SK-N-SH treated with all-trans-retinoic acid at 6 μM for 48 hours (cell line): ENCODE results near the gene SLC2A13.

Experiments used
- ATAC-seq: fragments of 200-7000 bp; cut with Tn5 transposase; 3 replicates; pipeline ENCODE4 v1.9.1; 2020; ENCODE audit warnings: mild to moderate bottlenecking, moderate library complexity
- ARNTL ChIP-seq: fragments of 450-650 bp; formaldehyde crosslinking; IDR thresholded peaks from 2 replicates; pipeline ENCODE4 v1.5.0; 2020; ENCODE audit warnings: low read depth, mild to moderate bottlenecking, moderate library complexity, borderline replicate concordance
- CREB5 ChIP-seq: fragments of 250-450 bp; sonication (Bioruptor Pico); IDR thresholded peaks from 2 replicates; pipeline ENCODE4 v1.5.1; 2020; ENCODE audit warnings: low read depth, mild to moderate bottlenecking, moderate library complexity
- GLIS3 ChIP-seq: fragments of 250-450 bp; sonication (Bioruptor Pico); IDR thresholded peaks from 2 replicates; pipeline ENCODE4 v1.5.0; 2020; ENCODE audit warnings: mild to moderate bottlenecking, moderate library complexity
- ISL1 ChIP-seq: fragments of 250-450 bp; sonication (Bioruptor Pico); IDR thresholded peaks from 2 replicates; pipeline ENCODE4 v2.1.2; 2022; ENCODE audit warnings: mild to moderate bottlenecking, moderate library complexity
- OSR1 ChIP-seq: fragments of 250-450 bp; sonication (Bioruptor Pico); IDR thresholded peaks from 2 replicates; pipeline ENCODE4 v1.8.0; 2022; ENCODE audit warnings: moderate library complexity, mild to moderate bottlenecking, inconsistent platforms
- POU6F1 ChIP-seq: fragments of 250-450 bp; sonication (Bioruptor Pico); IDR thresholded peaks from 2 replicates; pipeline ENCODE4 v1.8.0; 2021; ENCODE audit warnings: low read depth, mild to moderate bottlenecking, moderate library complexity, borderline replicate concordance
- PPARA ChIP-seq: fragments of 250-450 bp; sonication (Bioruptor Pico); IDR thresholded peaks from 2 replicates; pipeline ENCODE4 v1.5.0; 2020; ENCODE audit warnings: mild to moderate bottlenecking, borderline replicate concordance
- SNAI2 ChIP-seq: fragments of 250-450 bp; sonication (Bioruptor Pico); IDR thresholded peaks from 2 replicates; pipeline ENCODE4 v1.5.0; 2020; ENCODE audit warnings: mild to moderate bottlenecking, moderate library complexity
- TCF4 ChIP-seq: fragments of 250-450 bp; sonication (Bioruptor Pico); IDR thresholded peaks from 2 replicates; pipeline ENCODE4 v1.8.0; 2021; ENCODE audit warnings: mild to moderate bottlenecking, moderate library complexity, borderline replicate concordance
- TOX ChIP-seq: fragments of 250-450 bp; sonication (Bioruptor Pico); IDR thresholded peaks from 2 replicates; pipeline ENCODE4 v1.8.0; 2021; ENCODE audit warnings: mild to moderate bottlenecking, moderate library complexity, borderline replicate concordance
- TSHZ2 ChIP-seq: fragments of 250-450 bp; sonication (Bioruptor Pico); IDR thresholded peaks from 2 replicates; pipeline ENCODE4 v1.5.0; 2020; ENCODE audit warnings: mild to moderate bottlenecking, moderate library complexity
- ZC3H10 ChIP-seq: fragments of 250-450 bp; sonication (Bioruptor Pico); IDR thresholded peaks from 2 replicates; pipeline ENCODE4 v1.5.1; 2021; ENCODE audit warnings: mild to moderate bottlenecking, moderate library complexity
- ZFP3 ChIP-seq: fragments of 250-450 bp; sonication (Bioruptor Pico); IDR thresholded peaks from 2 replicates; pipeline ENCODE4 v1.5.0; 2020; ENCODE audit warnings: mild to moderate bottlenecking, moderate library complexity
- ZFP30 ChIP-seq: fragments of 450-650 bp; formaldehyde crosslinking; IDR thresholded peaks from 2 replicates; pipeline ENCODE4 v1.5.0; 2022; ENCODE audit warnings: mild to moderate bottlenecking, moderate library complexity
- ZNF565 ChIP-seq: fragments of 450-650 bp; formaldehyde crosslinking; conservative IDR thresholded peaks from 2 replicates; pipeline ENCODE4 v1.5.0; 2020; ENCODE audit warnings: low read depth, mild to moderate bottlenecking, moderate library complexity
- ZNF70 ChIP-seq: fragments of 450-650 bp; formaldehyde crosslinking; IDR thresholded peaks from 2 replicates; pipeline ENCODE4 v1.5.0; 2020; ENCODE audit warnings: mild to moderate bottlenecking, moderate library complexity
- ZNF8 ChIP-seq: fragments of 450-650 bp; formaldehyde crosslinking; IDR thresholded peaks from 2 replicates; pipeline ENCODE4 v1.5.0; 2020; ENCODE audit warnings: mild to moderate bottlenecking, moderate library complexity
- TF ChIP-seq, protein P1 (sequence below): fragments of 250-450 bp; sonication (Bioruptor Pico); IDR thresholded peaks from 2 replicates; pipeline ENCODE4 v1.8.0; 2020; ENCODE audit warnings: mild to moderate bottlenecking, moderate library complexity, borderline replicate concordance
- TF ChIP-seq, protein P2 (sequence below): fragments of 250-450 bp; sonication (Bioruptor Pico); IDR thresholded peaks from 2 replicates; pipeline ENCODE4 v1.5.1; 2021; ENCODE audit warnings: mild to moderate bottlenecking, moderate library complexity

The SLC2A13 gene

DNA sequence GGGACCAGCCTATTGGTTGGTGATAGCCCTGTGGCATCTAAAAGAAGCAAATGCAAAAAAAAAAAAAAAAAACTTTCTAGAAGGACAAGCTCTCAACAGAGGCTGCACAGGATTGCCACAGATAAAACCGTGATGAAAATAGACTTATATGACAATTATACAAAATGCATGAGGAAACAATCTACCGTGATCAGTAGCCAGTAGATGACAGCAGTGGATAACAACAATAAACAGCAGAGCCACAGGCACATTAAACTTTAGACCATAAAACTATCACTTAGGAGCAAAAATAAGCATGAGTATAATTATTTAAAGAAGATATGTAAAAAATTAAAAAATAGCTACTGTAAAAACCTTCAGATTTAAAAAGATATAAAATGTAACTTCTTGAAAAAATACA, 302.7 kb downstream of the SLC2A13 start (continued):
- TF ChIP-seq CREB5 (CRISPR knock-in tag): no peak
- TF ChIP-seq ARNTL (CRISPR knock-in tag): no peak
- TF ChIP-seq, protein P1, sequence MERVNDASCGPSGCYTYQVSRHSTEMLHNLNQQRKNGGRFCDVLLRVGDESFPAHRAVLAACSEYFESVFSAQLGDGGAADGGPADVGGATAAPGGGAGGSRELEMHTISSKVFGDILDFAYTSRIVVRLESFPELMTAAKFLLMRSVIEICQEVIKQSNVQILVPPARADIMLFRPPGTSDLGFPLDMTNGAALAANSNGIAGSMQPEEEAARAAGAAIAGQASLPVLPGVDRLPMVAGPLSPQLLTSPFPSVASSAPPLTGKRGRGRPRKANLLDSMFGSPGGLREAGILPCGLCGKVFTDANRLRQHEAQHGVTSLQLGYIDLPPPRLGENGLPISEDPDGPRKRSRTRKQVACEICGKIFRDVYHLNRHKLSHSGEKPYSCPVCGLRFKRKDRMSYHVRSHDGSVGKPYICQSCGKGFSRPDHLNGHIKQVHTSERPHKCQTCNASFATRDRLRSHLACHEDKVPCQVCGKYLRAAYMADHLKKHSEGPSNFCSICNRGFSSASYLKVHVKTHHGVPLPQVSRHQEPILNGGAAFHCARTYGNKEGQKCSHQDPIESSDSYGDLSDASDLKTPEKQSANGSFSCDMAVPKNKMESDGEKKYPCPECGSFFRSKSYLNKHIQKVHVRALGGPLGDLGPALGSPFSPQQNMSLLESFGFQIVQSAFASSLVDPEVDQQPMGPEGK (CRISPR knock-in tag): no peak
- TF ChIP-seq ISL1 (CRISPR knock-in tag): no peak
- no peak for TF ChIP-seq ZC3H10 (CRISPR knock-in tag)
- TF ChIP-seq OSR1 (CRISPR knock-in tag): no peak

DNA sequence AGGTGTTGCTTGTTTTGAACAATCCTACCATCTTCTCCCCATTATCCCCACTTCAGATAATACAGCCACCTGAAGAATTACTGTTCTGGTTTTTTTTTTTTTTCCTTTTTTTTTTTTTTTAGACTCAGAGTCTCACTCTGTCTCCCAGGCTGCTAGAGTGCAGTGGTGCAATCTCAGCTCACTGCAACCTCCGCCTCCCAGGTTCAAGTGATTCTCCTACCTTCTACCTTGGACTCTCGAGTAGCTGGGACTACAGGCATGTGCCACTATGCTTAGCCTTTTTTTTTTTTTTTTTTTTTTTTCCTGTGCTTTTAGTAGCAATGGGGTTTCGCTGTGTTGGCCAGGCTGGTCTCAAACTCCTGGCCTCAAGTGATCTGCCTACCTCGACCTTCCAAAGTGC, 306.9 kb downstream of the SLC2A13 start:
- TF ChIP-seq TCF4 (CRISPR knock-in tag): no peak
- no peak for ATAC-seq

DNA sequence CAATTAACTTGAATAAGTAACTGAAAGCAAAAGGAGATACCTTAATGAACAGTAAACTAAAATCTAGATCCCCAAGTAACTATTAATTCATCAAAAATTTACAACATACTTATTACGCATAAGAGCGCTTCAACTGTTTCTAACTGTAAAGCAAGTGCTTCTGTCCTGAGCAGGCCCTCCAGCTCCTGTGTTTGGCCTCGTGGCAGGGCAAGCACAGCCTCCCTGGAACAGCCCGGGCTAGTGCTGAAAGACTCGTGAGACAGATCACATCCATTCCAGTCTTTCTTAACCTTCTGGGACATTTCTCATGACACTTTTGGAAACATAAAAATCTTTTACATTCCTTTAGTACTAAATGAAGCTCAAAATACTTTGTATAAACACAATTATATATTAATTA, 307.5 kb downstream of the SLC2A13 start:
- no peak for TF ChIP-seq ZNF8
- no peak for TF ChIP-seq POU6F1 (CRISPR knock-in tag)
- no peak for TF ChIP-seq GLIS3

DNA sequence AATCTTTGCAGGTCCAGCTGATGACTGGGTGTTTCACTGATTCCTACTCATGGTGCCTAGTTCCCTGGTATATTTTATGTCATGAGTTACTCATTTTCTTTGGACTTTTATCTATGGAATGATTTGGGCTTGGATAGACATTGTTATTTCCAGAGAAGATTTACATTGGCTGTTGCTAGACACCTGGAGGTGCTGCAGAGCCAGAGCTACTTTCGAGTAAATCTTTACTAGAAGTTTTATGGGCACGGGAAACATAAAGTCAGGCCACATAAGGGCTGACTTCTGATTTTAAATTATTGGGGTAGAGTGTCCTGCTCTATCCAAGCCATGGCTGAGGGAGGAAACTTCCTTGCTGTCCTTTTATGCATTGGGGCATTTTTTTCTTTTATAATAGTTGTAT, 310.4 kb downstream of the SLC2A13 start:
- TF ChIP-seq ZNF70 (CRISPR knock-in tag) (no peak), ZNF565 (CRISPR knock-in tag) (no peak), ARNTL (CRISPR knock-in tag) (no peak)
- ATAC-seq: no peak

More for the DNA sequence above, 307.5 kb downstream of the SLC2A13 start:
- no peak for ATAC-seq

DNA sequence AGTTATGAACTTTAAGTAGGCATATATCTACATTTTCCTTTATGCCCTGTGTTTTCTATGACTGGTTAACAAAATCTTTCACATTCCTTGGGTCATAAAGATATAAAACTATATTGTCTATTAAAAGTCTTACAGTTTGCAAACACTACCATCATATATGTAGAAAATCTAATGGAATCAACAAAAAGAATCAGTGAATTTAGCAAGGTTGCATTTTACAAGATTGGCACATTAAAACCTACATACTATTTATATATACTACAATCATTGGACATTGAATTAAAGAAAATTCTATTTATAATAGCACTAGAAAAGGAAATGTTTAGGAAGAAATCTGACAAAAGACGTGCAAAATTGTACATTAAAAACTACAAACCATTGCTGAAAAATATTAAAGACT, 312.9 kb downstream of the SLC2A13 start:
- ATAC-seq: no peak
- TF ChIP-seq ZC3H10 (CRISPR knock-in tag) (no peak), TOX (CRISPR knock-in tag) (no peak), ISL1 (CRISPR knock-in tag) (no peak), CREB5 (CRISPR knock-in tag) (no peak), OSR1 (CRISPR knock-in tag) (no peak), ZNF8 (no peak), ZFP3 (CRISPR knock-in tag) (no peak), PPARA (CRISPR knock-in tag) (no peak), ZNF70 (CRISPR knock-in tag) (no peak), ZFP30 (CRISPR knock-in tag) (no peak), ARNTL (CRISPR knock-in tag) (no peak), SNAI2 (CRISPR knock-in tag) (no peak), POU6F1 (CRISPR knock-in tag) (no peak), TSHZ2 (CRISPR knock-in tag) (no peak)
- TF ChIP-seq, protein P2, sequence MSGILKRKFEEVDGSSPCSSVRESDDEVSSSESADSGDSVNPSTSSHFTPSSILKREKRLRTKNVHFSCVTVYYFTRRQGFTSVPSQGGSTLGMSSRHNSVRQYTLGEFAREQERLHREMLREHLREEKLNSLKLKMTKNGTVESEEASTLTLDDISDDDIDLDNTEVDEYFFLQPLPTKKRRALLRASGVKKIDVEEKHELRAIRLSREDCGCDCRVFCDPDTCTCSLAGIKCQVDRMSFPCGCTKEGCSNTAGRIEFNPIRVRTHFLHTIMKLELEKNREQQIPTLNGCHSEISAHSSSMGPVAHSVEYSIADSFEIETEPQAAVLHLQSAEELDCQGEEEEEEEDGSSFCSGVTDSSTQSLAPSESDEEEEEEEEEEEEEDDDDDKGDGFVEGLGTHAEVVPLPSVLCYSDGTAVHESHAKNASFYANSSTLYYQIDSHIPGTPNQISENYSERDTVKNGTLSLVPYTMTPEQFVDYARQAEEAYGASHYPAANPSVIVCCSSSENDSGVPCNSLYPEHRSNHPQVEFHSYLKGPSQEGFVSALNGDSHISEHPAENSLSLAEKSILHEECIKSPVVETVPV (CRISPR knock-in tag): no peak
- TF ChIP-seq, all 23 proteins: peak for 0
